Naive thymus-derived CD8-positive, alpha-beta T cell (primary cell): ENCODE data around the gene BEND7. TPM values are rescaled to one million over a fixed set of nuclear protein-coding genes. Genes with fewer than 3 reads are reported as not detected.

Experiments used
- ATAC-seq, 2 donors: fragments of 150-1000 bp; cut with Tn5 transposase in 1 of 2; sonication (Bioruptor Pico), chemical (Tn5 transposase) in 1 of 2; 1 replicate in 1 of 2; 2 replicates in 1 of 2; pipeline ENCODE4 v1.10.0; 2021; ENCODE audit warnings: mild to moderate bottlenecking in 2 of 2, moderate library complexity in 2 of 2
- POLR2A ChIA-PET: fragments of 350-600 bp; sonication (Branson Sonifier 250); formaldehyde crosslinking; loops from one replicate; lab custom pipeline; 2021; ENCODE audit warnings: antibody characterized with exemption; lab: Charles Lee
- DNase-seq, 10 donors: peaks; one replicate each; pipeline versions ENCODE4 v3.0.0 to v3.0.0-alpha.2; 2020 to 2022
- H3K27ac Mint-ChIP-seq, 10 donors: one replicate each; pipeline ENCODE4 v1.8.0; 2020 to 2022; ENCODE audit warnings: mild to moderate bottlenecking in 10 of 10, mixed read lengths in 10 of 10, moderate library complexity in 4 of 10, inconsistent platforms in 1 of 10
- H3K27me3 Mint-ChIP-seq, 5 donors: one replicate each; pipeline ENCODE4 v1.8.0; 2021 to 2022; ENCODE audit warnings: mixed read lengths in 5 of 5
- H3K36me3 Mint-ChIP-seq, 3 donors: one replicate each; pipeline ENCODE4 v1.8.0; 2020 to 2022; ENCODE audit warnings: mixed read lengths in 3 of 3, mild to moderate bottlenecking in 2 of 3, inconsistent platforms in 1 of 3
- H3K4me1 Mint-ChIP-seq, 4 donors: one replicate each; pipeline ENCODE4 v1.8.0; 2021 to 2022; ENCODE audit warnings: mixed read lengths in 4 of 4
- H3K4me3 Mint-ChIP-seq, 10 donors: one replicate each; pipeline ENCODE4 v1.8.0; 2020 to 2022; ENCODE audit warnings: mild to moderate bottlenecking in 10 of 10, mixed read lengths in 10 of 10, moderate library complexity in 6 of 10, inconsistent platforms in 1 of 10
- H3K9me3 Mint-ChIP-seq, 9 donors: one replicate each; pipeline ENCODE4 v1.8.0; 2020 to 2022; ENCODE audit warnings: mixed read lengths in 9 of 9, mild to moderate bottlenecking in 3 of 9, inconsistent platforms in 1 of 9, moderate library complexity in 1 of 9
- polyA plus RNA-seq, 3 donors: library from polyadenylated mRNA; unstranded; fragments of 300-500 nt; fragmentation: Illumina TruSeq; gene quantifications; one replicate each; pipeline ENCODE4 v1.2.3, GENCODE V29; 2021
- total RNA-seq, 8 experiments: library from RNA in 2 of 8; stranded (reverse) in 2 of 8; gene quantifications; one replicate each; pipeline ENCODE4 v1.2.3 and lab custom pipeline; 2021 to 2026

BEND7 gene
- total and polyA plus RNA-seq, 5 experiments from 2014 or later = not detected

DNA sequence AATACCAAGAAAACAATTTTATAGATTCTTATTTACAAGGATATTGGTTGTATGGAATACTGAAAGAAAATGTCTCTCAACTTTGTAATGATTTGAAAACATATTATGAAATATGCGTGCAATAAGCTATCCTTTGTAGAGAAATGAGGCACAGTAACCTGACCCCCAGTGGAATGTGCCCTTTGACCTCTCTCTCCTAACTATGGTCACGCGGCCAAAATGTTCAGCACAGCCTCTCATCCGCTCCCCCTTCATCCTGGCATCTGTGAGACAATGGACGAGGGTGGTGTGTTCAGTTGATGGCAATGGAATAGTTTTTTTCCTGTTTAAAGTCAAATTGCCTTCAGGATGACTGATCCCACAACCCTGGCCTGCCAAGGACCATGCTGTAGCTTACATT lies 13.3 kb downstream of the BEND7 start:
- Mint-ChIP-seq H3K4me1 (no peaks in the 10 kb centered on the region), H3K36me3 (no peaks in the 10 kb centered on the region), H3K27me3 (peaks cover 10 to 48% (median 23%) of the 10 kb centered on the region in 5 donors), H3K9me3 (no peaks in the 10 kb centered on the region), H3K27ac (no peak overlapping the region), H3K4me3 (no peak overlapping the region)
- no peak for ATAC-seq
- POLR2A ChIA-PET = no interaction called here
- DNase-seq = no peak

DNA sequence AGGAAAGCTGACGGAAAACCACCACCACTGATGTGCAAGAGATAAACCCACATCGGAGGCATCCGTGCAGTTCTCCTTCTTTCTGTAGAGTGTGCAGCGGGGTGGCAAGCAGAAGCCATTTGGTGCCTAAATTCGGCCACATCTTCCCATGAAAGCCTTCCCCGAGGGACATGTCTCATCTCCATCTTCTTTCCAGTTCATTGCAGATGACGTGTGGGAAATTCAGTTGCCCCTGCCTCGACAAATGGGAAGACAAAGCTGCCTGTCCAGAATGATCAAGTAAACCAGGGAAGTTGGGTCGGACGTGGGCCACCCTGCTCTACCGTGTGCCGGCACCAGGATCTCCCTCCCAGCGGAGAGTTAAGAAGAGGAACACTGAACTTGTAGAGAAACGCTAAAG lies 14.5 kb downstream of the BEND7 start:
- peaks cover 4 to 36% (median 16%) of the 10 kb centered on the region in 5 donors for H3K27me3 Mint-ChIP-seq
- ATAC-seq = no peak
- POLR2A ChIA-PET = no interaction called here
- H3K4me1 Mint-ChIP-seq = no peaks in the 10 kb centered on the region
- no peaks in the 10 kb centered on the region for H3K9me3 Mint-ChIP-seq
- H3K4me3 Mint-ChIP-seq = no peak overlapping the region
- no peak overlapping the region for H3K27ac Mint-ChIP-seq
- no peaks in the 10 kb centered on the region for H3K36me3 Mint-ChIP-seq
- DNase-seq = no peak

DNA sequence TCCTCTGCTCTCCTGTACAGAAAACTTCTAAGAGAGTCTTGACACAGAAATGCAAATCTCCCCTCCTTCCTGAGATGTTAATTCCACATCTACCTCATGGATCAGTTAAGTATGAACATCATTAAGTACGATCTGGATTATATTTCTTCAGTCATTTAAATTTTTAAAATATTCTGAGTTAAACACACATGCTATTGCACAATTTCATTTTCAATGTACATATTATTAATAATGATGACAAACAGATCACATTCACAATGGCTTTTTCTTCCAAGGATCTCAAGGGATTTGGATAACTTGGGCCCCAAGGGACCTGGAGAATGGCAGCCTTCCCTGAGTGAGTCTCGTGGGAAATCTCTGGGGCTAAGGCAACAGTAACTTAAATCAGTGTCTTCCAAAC lies 16.2 kb downstream of the BEND7 start:
- no peaks in the 10 kb centered on the region for H3K9me3 Mint-ChIP-seq
- H3K4me1 Mint-ChIP-seq = no peaks in the 10 kb centered on the region
- no peak overlapping the region for H3K4me3 Mint-ChIP-seq
- POLR2A ChIA-PET = no interaction called here
- DNase-seq (no peak), ATAC-seq (no peak)
- H3K27ac Mint-ChIP-seq = no peak overlapping the region
- H3K36me3 Mint-ChIP-seq = no peaks in the 10 kb centered on the region
- peaks cover 2 to 32% (median 15%) of the 10 kb centered on the region in 5 donors for H3K27me3 Mint-ChIP-seq

DNA sequence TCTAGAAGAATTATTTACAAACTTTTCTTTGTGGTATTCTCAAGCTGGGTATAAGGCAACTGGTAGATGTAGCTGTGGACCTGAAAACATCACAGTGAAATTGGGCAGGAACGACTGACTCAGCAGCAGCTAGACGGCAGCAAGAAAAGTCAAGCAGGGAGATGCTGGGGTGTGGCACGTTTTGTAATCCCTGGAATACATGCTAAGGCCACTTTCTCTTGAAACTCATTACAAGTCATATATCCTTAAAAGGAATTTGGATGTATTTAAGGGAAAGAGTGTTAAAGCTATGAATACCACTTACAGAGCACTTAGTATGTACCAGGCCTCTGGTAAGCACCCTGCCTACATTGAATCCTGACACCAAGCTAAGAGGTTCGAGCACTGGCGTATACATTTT lies 17.4 kb downstream of the BEND7 start:
- H3K4me1 Mint-ChIP-seq = no peaks in the 10 kb centered on the region
- no peak for DNase-seq
- H3K9me3 Mint-ChIP-seq = no peaks in the 10 kb centered on the region
- ATAC-seq = no peak
- H3K27me3 Mint-ChIP-seq = peaks cover 2 to 44% (median 17%) of the 10 kb centered on the region in 5 donors
- H3K4me3 Mint-ChIP-seq = no peak overlapping the region
- no peak overlapping the region for H3K27ac Mint-ChIP-seq
- H3K36me3 Mint-ChIP-seq = no peaks in the 10 kb centered on the region
- POLR2A ChIA-PET = no interaction called here

DNA sequence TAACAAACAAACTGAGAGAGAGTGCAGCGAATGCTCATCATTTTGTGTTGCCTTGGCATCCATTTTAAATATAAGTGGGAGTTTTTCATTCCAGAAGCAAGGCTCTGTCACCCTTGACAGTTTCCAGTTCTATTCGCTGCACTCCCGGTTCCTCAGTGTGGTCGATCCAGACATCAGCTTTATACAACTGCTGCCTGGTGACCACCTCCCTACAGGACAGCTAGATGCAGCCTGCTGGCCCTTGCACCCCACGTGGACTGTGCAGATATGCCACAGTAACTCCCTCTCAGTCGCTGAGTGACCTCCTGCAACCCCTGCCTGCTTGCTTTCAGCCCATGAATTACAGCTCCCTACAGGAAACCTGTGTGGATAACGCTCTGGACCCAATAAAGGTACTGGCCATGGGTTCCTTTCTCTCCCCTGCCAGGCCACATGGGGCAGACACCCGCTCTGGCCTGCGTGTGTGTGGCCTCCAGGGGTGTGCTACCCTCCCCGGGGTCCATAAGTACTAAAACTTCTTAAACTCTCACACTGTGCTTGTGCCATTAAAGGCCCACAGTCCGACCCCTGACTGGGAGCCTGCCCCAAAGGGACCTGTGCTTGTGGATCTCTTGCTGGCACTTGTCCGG lies 23.6 kb downstream of the BEND7 start:
- H3K27me3 Mint-ChIP-seq = peaks cover 4 to 48% (median 22%) of the 10 kb centered on the region in 5 donors
- H3K4me3 Mint-ChIP-seq = no peak overlapping the region
- POLR2A ChIA-PET = no interaction called here
- DNase-seq (no peak), ATAC-seq (no peak)
- H3K9me3 Mint-ChIP-seq = no peaks in the 10 kb centered on the region
- H3K4me1 Mint-ChIP-seq = peaks cover 0 to 2% (median 0%) of the 10 kb centered on the region in 4 donors
- H3K27ac Mint-ChIP-seq = no peak overlapping the region
- H3K36me3 Mint-ChIP-seq = no peaks in the 10 kb centered on the region

DNA sequence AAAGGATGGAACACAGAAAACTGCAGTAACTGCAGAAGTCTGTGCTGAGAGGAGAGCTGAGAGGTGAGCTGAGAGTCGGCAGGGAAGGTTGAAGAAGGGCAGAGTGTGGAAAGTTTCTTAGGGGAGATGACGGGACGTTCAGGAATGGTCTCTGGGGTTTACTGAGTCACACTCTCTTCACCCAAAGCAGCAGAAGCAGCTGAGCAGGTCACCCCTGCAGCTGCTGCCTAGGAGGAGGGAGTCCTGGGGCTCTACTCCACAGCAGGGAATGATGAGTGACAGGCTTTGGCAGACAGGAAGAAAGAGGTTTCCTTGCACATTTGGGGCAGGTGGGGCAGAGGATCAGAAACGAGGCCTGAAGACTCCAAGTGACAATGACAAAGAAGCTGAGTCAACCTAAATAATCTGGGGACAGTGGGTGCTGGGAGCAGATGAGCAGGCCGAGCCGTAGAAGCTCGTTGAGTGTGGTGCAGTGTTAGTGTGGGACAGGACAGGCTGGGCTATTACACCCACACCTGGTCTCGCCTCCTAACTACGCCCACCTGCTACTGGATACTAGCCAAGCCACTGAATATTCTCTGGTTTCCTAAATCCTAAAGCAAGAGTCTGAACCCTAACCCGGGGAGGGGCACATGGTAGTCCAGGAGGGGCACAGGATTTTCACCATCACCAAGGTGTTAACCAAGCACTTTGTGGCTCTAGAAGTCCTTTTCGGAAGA lies 24.9 kb downstream of the BEND7 start:
- Mint-ChIP-seq H3K4me3 (no peak overlapping the region), H3K4me1 (peaks cover 0 to 2% (median 0%) of the 10 kb centered on the region in 4 donors), H3K36me3 (no peaks in the 10 kb centered on the region), H3K27ac (no peak overlapping the region), H3K9me3 (no peaks in the 10 kb centered on the region), H3K27me3 (peaks cover 4 to 57% (median 22%) of the 10 kb centered on the region in 5 donors)
- POLR2A ChIA-PET = no interaction called here
- DNase-seq = no peak
- ATAC-seq = no peak

DNA sequence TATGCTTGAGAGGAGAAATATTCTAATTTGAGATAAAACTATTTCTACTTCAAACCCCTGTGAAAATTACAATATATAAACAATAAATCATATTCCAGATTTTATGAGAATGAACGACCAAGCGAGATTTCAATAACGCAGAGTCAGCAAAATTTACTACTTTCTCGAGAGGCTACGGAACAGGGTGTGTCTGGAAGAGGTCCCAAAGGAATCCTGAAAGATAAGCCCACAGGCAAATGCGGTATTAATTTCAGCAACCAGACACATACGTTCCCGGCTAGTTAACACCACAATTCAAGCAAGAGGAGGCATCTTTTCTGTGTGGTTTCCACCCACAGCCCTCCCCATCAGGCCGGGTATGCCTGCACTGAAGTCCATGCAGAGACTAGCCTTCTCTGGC lies 26.4 kb downstream of the BEND7 start:
- POLR2A ChIA-PET = no interaction called here
- Mint-ChIP-seq H3K27me3 (peaks cover 4 to 50% (median 18%) of the 10 kb centered on the region in 5 donors), H3K27ac (no peak overlapping the region), H3K4me1 (peaks cover 0 to 2% (median 0%) of the 10 kb centered on the region in 4 donors), H3K36me3 (no peaks in the 10 kb centered on the region), H3K4me3 (no peak overlapping the region), H3K9me3 (no peaks in the 10 kb centered on the region)
- ATAC-seq = no peak
- no peak for DNase-seq

DNA sequence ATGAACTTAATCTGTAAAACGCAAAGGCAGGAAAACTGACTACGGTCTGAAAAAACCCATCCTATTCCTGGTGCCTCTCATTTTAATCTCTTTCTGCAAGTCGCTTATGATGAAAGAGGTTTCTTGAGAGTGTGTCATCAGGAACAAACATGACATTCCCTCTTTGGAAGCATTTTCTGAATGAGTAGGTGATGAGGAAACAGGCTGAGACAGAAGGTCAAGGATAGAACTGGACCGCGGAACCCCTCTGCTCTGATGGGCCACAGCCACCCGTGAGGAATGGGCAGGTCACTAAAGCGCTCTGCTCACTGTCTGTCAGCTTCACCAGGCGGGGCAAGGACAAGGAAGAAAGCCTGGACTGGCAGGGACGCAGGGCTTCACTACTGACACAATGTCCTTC lies 28.6 kb downstream of the BEND7 start:
- Mint-ChIP-seq H3K27ac (no peak overlapping the region), H3K9me3 (no peaks in the 10 kb centered on the region), H3K36me3 (no peaks in the 10 kb centered on the region), H3K4me3 (peak overlapping the region in 1 of 10 donors; percentile 60), H3K4me1 (peaks cover 0 to 2% (median 0%) of the 10 kb centered on the region in 4 donors), H3K27me3 (peaks cover 0 to 28% (median 11%) of the 10 kb centered on the region in 5 donors)
- DNase-seq (no peak), ATAC-seq (no peak)
- POLR2A ChIA-PET = no interaction called here

DNA sequence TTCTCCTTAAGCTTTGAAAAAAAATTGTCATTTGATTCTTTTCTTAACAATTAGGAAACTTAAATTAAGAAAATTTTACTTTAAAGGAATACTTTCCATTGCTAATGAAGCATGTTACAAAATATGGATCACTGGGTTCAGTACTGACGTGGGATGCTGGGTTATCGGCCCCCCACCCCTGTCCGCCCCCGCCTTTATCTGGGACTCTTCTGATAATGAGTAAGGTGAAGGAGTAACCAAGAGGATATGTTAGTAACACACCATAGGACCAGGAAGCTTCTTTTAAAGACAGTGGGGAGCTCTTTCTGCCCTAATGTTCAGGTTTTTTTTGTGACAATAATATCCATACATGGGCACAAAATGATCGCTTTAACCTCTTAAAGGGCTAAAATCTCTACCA lies 29.7 kb downstream of the BEND7 start:
- POLR2A ChIA-PET = no interaction called here
- no peak overlapping the region for H3K27ac Mint-ChIP-seq
- ATAC-seq (no peak), DNase-seq (no peak)
- peaks cover 0 to 2% (median 0%) of the 10 kb centered on the region in 4 donors for H3K4me1 Mint-ChIP-seq
- no peak overlapping the region for H3K4me3 Mint-ChIP-seq
- no peaks in the 10 kb centered on the region for H3K9me3 Mint-ChIP-seq
- no peaks in the 10 kb centered on the region for H3K36me3 Mint-ChIP-seq
- H3K27me3 Mint-ChIP-seq = peaks cover 0 to 27% (median 7%) of the 10 kb centered on the region in 5 donors

DNA sequence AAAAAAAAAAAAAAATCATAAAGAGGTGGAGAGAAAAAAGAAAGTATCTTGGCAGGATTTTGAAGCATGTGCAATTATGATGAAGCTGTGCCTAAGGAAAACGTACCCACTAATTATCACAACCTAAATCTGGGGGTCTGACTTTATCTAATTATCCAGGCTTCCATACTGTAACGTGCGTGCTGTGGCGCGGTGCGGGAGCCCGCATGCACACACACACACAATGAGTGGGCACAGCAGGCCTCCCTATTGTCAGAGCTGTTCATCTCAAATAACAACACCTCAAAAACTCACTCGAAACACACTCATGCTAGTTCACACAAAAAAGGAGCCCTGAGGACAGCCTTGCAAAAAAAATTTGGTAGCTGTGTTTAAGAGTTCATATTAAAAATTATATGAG lies 31.9 kb downstream of the BEND7 start:
- no peaks in the 10 kb centered on the region for H3K9me3 Mint-ChIP-seq
- no peak for ATAC-seq
- H3K27ac Mint-ChIP-seq = no peak overlapping the region
- no peak overlapping the region for H3K4me3 Mint-ChIP-seq
- no peaks in the 10 kb centered on the region for H3K4me1 Mint-ChIP-seq
- H3K27me3 Mint-ChIP-seq = peaks cover 0 to 13% (median 6%) of the 10 kb centered on the region in 5 donors
- no peaks in the 10 kb centered on the region for H3K36me3 Mint-ChIP-seq
- DNase-seq = no peak
- POLR2A ChIA-PET = no interaction called here

DNA sequence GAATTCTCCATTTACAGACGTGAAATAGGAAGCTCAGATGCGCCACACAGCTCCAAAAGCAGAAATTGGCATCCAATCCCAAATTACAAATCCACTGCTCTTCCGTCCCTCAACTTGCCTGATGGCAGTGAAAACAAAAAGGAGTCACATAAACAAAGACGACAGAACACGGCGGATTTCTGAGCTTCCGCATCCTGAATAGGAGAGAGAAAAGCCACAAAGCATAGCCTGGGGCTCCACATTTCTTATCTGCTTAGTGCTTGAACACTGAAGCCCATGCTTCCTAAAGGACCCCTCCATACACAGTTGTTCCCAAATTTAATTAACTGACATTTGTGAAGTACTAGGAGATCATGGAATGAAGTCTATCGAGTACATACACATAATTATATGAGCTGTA lies 32.6 kb downstream of the BEND7 start:
- H3K9me3 Mint-ChIP-seq = no peaks in the 10 kb centered on the region
- POLR2A ChIA-PET = no interaction called here

DNA sequence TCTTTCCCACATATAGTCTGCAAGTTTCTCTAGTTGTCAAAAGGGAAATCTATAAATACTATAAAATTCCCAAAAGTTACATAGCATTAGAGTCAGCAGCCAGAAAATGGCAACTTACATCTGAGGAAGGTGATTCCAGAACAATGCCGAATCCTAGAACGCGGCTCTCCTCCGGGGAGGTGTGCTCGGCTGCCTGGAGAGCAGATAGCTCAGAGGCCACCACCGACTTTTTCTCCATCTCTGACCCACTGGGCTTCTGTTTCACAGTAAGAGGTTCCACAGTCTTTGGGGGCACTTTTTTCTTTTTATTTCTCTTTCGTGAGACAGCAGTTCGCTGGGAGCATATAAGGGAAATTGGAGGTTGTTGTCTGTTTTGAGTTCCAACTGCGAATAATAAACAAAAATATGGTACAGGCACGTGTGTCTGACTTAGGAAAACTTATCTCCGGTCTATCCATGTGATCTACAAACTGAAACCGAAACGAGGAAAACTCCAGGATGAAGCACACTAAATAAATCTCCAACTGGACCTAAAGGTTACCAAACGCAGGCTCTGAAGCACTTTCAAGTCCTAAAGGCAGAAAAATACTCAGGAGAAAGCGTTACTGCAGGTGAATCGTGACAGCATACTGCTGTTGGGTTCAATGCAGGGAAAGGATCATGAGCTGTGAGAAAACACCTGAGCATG lies 36.2 kb downstream of the BEND7 start:
- Mint-ChIP-seq H3K36me3 (no peaks in the 10 kb centered on the region), H3K4me3 (no peak overlapping the region), H3K27ac (no peak overlapping the region), H3K9me3 (no peaks in the 10 kb centered on the region), H3K27me3 (peaks cover 0 to 9% (median 5%) of the 10 kb centered on the region in 5 donors), H3K4me1 (no peaks in the 10 kb centered on the region)
- POLR2A ChIA-PET = no interaction called here
- ATAC-seq (no peak), DNase-seq (no peak)

More for the DNA sequence above, 32.6 kb downstream of the BEND7 start:
- Mint-ChIP-seq H3K4me3 (no peak overlapping the region), H3K27ac (no peak overlapping the region), H3K4me1 (no peaks in the 10 kb centered on the region), H3K27me3 (peaks cover 0 to 13% (median 6%) of the 10 kb centered on the region in 5 donors), H3K36me3 (no peaks in the 10 kb centered on the region)
- no peak for DNase-seq
- ATAC-seq = no peak

DNA sequence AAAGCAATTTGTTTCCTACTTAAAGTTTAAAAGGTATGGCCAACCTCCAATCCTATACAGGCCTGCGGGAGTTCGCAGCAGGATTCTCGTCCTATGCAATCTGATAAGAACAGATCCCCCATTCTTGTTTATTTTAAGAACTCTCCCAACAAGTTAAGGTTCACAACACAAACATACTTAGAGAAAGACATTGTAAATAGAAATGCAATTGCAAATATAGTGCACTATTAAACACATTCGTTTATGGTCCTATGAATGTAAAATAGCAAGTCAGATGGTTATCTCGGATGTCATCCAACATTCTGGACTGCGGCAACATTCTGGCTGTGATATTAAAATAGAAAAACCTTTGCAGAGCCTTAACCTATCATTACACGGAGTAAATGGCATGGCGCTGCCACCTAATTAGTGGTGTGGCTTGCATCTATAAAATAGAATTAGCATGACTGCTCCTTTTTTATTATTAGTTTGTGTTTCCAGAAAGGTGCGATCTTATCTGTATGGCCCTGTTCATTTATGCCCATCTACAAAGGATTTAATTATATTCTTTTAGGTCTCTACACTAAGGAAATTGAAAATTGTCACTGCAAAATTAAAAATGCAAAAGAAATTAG lies 37.0 kb downstream of the BEND7 start:
- no peaks in the 10 kb centered on the region for H3K9me3 Mint-ChIP-seq
- H3K36me3 Mint-ChIP-seq = no peaks in the 10 kb centered on the region
- ATAC-seq = no peak
- peaks cover 0 to 9% (median 6%) of the 10 kb centered on the region in 5 donors for H3K27me3 Mint-ChIP-seq
- POLR2A ChIA-PET = no interaction called here
- H3K27ac Mint-ChIP-seq = no peak overlapping the region
- H3K4me1 Mint-ChIP-seq = no peaks in the 10 kb centered on the region
- no peak overlapping the region for H3K4me3 Mint-ChIP-seq
- DNase-seq = no peak
